Upper lobe of right lung (tissue), 1 donor: ENCODE data around the gene STRIP1. TPM values are rescaled to one million over a fixed set of nuclear protein-coding genes. Genes with fewer than 3 reads are reported as not detected.

Experiments
- ATAC-seq: fragments of 200-7000 bp; cut with Tn5 transposase; one replicate; pipeline ENCODE4 v1.9.1; 2020; ENCODE audit warnings: mild to moderate bottlenecking, moderate library complexity
- DNase-seq: peaks from one replicate; pipeline ENCODE4 v3.0.0-alpha.2; 2020
- H3K27ac ChIP-seq: fragments of 200-600 bp; one replicate; pipeline ENCODE4 v1.8.0; 2022
- H3K27me3 ChIP-seq: fragments of 200-600 bp; one replicate; pipeline ENCODE4 v1.8.0; 2022; ENCODE audit warnings: mild to moderate bottlenecking
- H3K36me3 ChIP-seq: fragments of 200-600 bp; one replicate; pipeline ENCODE4 v1.8.0; 2022
- H3K4me1 ChIP-seq: fragments of 200-600 bp; one replicate; pipeline ENCODE4 v1.8.0; 2022
- H3K4me3 ChIP-seq: fragments of 200-600 bp; one replicate; pipeline ENCODE4 v1.8.0; 2022; ENCODE audit warnings: mild to moderate bottlenecking
- H3K9me3 ChIP-seq: fragments of 200-600 bp; one replicate; pipeline ENCODE4 v1.8.0; 2022
- intact Hi-C: fragments of 100-400 bp; cut with DNase I; formaldehyde crosslinking; loops from one replicate; pipeline ENCODE4 v1.11.0; 2022
- total RNA-seq: library from RNA; stranded (reverse); fragmentation: NEBNext Ultra II Directional; extraction: Animal tissue kit (Norgen Biotek cat#: 25700); gene quantifications from one replicate; pipeline ENCODE4 v1.2.1, GENCODE V29; 2021
- TF ChIP-seq, protein P1 (sequence below): fragments of 200-600 bp; IDR thresholded peaks from one replicate; pipeline ENCODE4 v1.8.0; 2022; ENCODE audit warnings: antibody characterized with exemption
- donor health status: DM: no; HTN: yes; CAD: no; lungs with severe emphysema.

Gene STRIP1
- total RNA-seq, 1 donor from 2014 or later = 35.6 TPM

DNA sequence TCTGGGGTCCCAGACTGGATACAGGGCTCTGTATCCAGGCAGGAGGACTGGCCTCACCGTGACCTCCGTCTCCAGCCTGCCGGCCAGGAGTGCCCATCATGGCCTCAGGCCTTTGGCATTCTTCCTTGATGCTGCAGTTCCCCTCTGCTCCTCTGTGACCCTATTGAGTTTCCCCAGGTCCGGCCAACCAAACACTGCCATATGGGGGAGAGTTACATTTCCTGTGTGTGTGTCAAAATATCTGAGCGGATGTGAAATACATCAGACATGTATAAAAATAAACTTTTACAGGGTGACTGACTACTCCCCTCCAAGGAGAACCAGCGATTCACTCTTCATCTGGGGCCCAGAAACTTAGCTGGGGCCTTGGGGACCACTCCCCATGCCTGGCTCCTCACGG, 67.7 kb downstream of the STRIP1 start:
- ATAC-seq = no peak
- H3K9me3 ChIP-seq = no peaks in the 10 kb centered on the region
- intact Hi-C loops = loop anchor here (10.0 kb wide), 1 partner anchor 47 kb away; no protein-coding TSS in a partner anchor
- no peak for DNase-seq
- no peak overlapping the region for H3K4me3 ChIP-seq
- H3K36me3 ChIP-seq = no peaks in the 10 kb centered on the region
- no peaks in the 10 kb centered on the region for H3K4me1 ChIP-seq
- TF ChIP-seq, protein P1, sequence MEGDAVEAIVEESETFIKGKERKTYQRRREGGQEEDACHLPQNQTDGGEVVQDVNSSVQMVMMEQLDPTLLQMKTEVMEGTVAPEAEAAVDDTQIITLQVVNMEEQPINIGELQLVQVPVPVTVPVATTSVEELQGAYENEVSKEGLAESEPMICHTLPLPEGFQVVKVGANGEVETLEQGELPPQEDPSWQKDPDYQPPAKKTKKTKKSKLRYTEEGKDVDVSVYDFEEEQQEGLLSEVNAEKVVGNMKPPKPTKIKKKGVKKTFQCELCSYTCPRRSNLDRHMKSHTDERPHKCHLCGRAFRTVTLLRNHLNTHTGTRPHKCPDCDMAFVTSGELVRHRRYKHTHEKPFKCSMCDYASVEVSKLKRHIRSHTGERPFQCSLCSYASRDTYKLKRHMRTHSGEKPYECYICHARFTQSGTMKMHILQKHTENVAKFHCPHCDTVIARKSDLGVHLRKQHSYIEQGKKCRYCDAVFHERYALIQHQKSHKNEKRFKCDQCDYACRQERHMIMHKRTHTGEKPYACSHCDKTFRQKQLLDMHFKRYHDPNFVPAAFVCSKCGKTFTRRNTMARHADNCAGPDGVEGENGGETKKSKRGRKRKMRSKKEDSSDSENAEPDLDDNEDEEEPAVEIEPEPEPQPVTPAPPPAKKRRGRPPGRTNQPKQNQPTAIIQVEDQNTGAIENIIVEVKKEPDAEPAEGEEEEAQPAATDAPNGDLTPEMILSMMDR = no peak
- no peak overlapping the region for H3K27ac ChIP-seq
- H3K27me3 ChIP-seq = no peaks in the 10 kb centered on the region

Other genes with a start within 250 kb of the STRIP1 start
- gene CSF1, start 123.8 kb upstream of the STRIP1 start, total RNA-seq = 79.8 TPM
- 91.7 TPM for gene AHCYL1, start 49.9 kb upstream of the STRIP1 start, total RNA-seq
- not detected for gene ALX3, start 36.0 kb downstream of the STRIP1 start, total RNA-seq
- not detected for gene UBL4B, start 77.8 kb downstream of the STRIP1 start, total RNA-seq
- gene SLC6A17, start 115.9 kb downstream of the STRIP1 start, total RNA-seq = 0.06 TPM
- 11.1 TPM for gene KCNC4, start 175.7 kb downstream of the STRIP1 start, total RNA-seq